Tibial nerve (tissue), 4 donors: ENCODE results near the gene LKAAEAR1. TPM values are rescaled to one million over a fixed set of nuclear protein-coding genes. Genes with fewer than 3 reads are reported as not detected.

Experiments used
- DNase-seq, 2 donors: peaks; one replicate each; pipeline ENCODE4 v3.0.0-alpha.2; 2019; ENCODE audit warnings: low spot score in 2 of 2
- H3K27ac ChIP-seq, 4 donors: fragments of 200-600 bp; sonication (generic) in 3 of 4; one replicate each; pipeline ENCODE4 v1.5.1; 2017 to 2019; ENCODE audit warnings: mild to moderate bottlenecking in 1 of 4
- H3K27me3 ChIP-seq, 2 donors: fragments of 200-600 bp; sonication (generic) in 1 of 2; one replicate each; pipeline versions ENCODE4 v1.5.1 to v1.6.0; 2017 to 2019
- H3K36me3 ChIP-seq, 3 donors: fragments of 200-600 bp; sonication (generic); one replicate each; pipeline ENCODE4 v1.5.1; 2018 to 2019
- H3K4me1 ChIP-seq, 4 donors: fragments of 200-600 bp; sonication (generic) in 3 of 4; one replicate each; pipeline ENCODE4 v1.5.1; 2017 to 2019
- H3K4me3 ChIP-seq, 4 donors: fragments of 200-600 bp; sonication (generic) in 3 of 4; one replicate each; pipeline ENCODE4 v1.5.1; 2017 to 2019; ENCODE audit warnings: mild to moderate bottlenecking in 1 of 4, moderate library complexity in 1 of 4
- H3K9me3 ChIP-seq, 4 donors: fragments of 200-600 bp; sonication (generic) in 3 of 4; one replicate each; pipeline ENCODE4 v1.5.1; 2017 to 2019
- CTCF ChIP-seq, 5 experiments: fragments of 200-600 bp in 3 of 5; fragments of 450-650 bp in 2 of 5; sonication (generic) in 3 of 5; IDR thresholded peaks; one replicate each; pipeline ENCODE4 v1.5.1; 2016 to 2019; ENCODE audit warnings: antibody characterized with exemption in 5 of 5, mild to moderate bottlenecking in 3 of 5, moderate library complexity in 2 of 5
- EP300 ChIP-seq, 2 donors: sonication (generic); formaldehyde crosslinking; IDR thresholded peaks; one replicate each; pipeline ENCODE4 v1.6.1; 2017; ENCODE audit warnings: antibody characterized with exemption in 2 of 2, mild to moderate bottlenecking in 1 of 2
- POLR2A ChIP-seq, 2 donors: fragments of 450-650 bp; IDR thresholded peaks; one replicate each; pipeline ENCODE4 v1.6.1; 2017; ENCODE audit warnings: antibody characterized with exemption in 2 of 2, mild to moderate bottlenecking in 2 of 2, moderate library complexity in 2 of 2
- WGBS, 2 donors: methylation state at CpG; one replicate each; pipeline ENCODE4 v1.1.5; 2018; 5-methylcytosine and 5-hydroxymethylcytosine counted together
- total RNA-seq, 4 donors: library from RNA; depleted of rRNA; stranded (reverse); fragments of >200 nt; gene quantifications; one replicate each; pipeline ENCODE4 v1.1.0, GENCODE V29; 2016

The LKAAEAR1 gene
- total RNA-seq, 4 donors from 2014 or later = 0.59 to 1.3 (median 0.84) TPM; not detected in 1

GRCh38 chr20:64076061-64076997 lies 7.9 kb downstream of the LKAAEAR1 start:
- Histone ChIP-seq H3K4me1 (peaks cover 0 to 34% (median 11%) of the 10 kb centered on the region in 4 donors), H3K27ac (peak overlapping the region in 1 of 4 donors; percentile 62), H3K9me3 (no peaks in the 10 kb centered on the region), H3K4me3 (peak overlapping the region in 2 of 4 donors; percentile 57 to 81), H3K27me3 (no peaks in the 10 kb centered on the region), H3K36me3 (peaks cover 0 to 42% (median 0%) of the 10 kb centered on the region in 3 donors)
- 93 to 96% methylated on average over 6 to 14 of the region's 22 CpGs for WGBS, 2 donors
- TF ChIP-seq POLR2A (IDR thresholded peaks at IDR 0.05) (no peak), EP300 (IDR thresholded peaks at IDR 0.05) (no peak), CTCF (IDR thresholded peaks at IDR 0.05) (no peak)
- no peak for DNase-seq

DNA sequence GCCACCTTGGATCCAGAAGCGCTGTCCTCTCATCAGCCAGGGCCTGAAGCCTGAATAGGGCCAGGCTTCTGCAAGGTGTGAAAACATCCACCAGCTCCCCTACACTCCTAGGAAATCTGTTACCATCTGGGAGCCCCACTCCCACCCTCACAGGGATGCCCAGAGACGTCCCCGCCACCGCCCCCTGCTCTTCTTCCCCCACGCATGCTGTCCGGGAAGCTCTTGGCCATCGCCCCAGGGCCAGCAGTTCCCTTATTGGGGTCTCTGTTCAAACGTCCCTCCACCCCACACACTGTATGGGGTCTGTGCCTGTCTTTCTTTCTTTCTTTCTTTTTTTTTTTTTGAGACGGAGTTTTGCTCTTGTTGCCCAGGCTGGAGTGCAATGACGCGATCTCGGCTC lies 8.6 kb downstream of the LKAAEAR1 start:
- Histone ChIP-seq H3K4me3 (no peak overlapping the region), H3K36me3 (peaks cover 0 to 49% (median 0%) of the 10 kb centered on the region in 3 donors), H3K4me1 (peaks cover 0 to 27% (median 11%) of the 10 kb centered on the region in 4 donors), H3K27ac (no peak overlapping the region), H3K9me3 (no peaks in the 10 kb centered on the region), H3K27me3 (no peaks in the 10 kb centered on the region)
- no peak for DNase-seq
- TF ChIP-seq EP300 (IDR thresholded peaks at IDR 0.05) (no peak), POLR2A (IDR thresholded peaks at IDR 0.05) (no peak), CTCF (IDR thresholded peaks at IDR 0.05) (no peak)
- 89 to 91% methylated on average over 11 to 12 of the region's 12 CpGs for WGBS, 2 donors

DNA sequence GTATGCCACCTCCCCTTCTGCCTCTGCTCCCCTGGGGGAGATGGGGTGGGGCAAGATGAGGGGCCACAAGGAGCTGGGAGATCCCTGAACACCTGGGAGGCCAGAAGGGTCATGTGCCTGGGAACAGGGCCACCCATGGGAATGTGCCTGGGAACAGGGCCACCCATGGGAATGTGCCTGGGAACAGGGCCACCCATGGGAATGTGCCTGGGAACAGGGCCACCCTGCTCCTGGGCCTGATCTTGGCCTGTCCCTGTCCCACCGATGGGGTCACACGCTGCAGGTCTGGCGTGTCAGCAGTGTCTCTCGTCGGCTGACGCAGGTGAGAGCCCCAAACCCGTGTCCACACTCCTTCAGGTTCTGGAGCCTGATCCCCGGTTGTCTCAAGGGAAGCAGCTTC lies 9.2 kb downstream of the LKAAEAR1 start:
- Histone ChIP-seq H3K27me3 (no peaks in the 10 kb centered on the region), H3K4me3 (no peak overlapping the region), H3K27ac (no peak overlapping the region), H3K9me3 (no peaks in the 10 kb centered on the region), H3K36me3 (peaks cover 0 to 55% (median 0%) of the 10 kb centered on the region in 3 donors), H3K4me1 (peaks cover 0 to 21% (median 11%) of the 10 kb centered on the region in 4 donors)
- 82 to 87% methylated on average over 3 to 8 of the region's 8 CpGs for WGBS, 2 donors
- DNase-seq = no peak
- TF ChIP-seq POLR2A (IDR thresholded peaks at IDR 0.05) (no peak), CTCF (IDR thresholded peaks at IDR 0.05) (no peak), EP300 (IDR thresholded peaks at IDR 0.05) (no peak)

- no peak for TF ChIP-seq CTCF (IDR thresholded peaks at IDR 0.05)
- TF ChIP-seq POLR2A (IDR thresholded peaks at IDR 0.05) = no peak
- no peak for TF ChIP-seq EP300 (IDR thresholded peaks at IDR 0.05)
- H3K36me3 ChIP-seq = peaks cover 0 to 61% (median 0%) of the 10 kb centered on the region in 3 donors
- no peak overlapping the region for H3K27ac ChIP-seq
Observed at GRCh38 chr20:64074184-64074789, 9.9 kb downstream of the LKAAEAR1 start.

More at GRCh38 chr20:64074184-64074789, 9.9 kb downstream of the LKAAEAR1 start:
- WGBS, 2 donors = 86 to 89% methylated on average over 24 to 28 of the region's 28 CpGs
- no peak for DNase-seq
- Histone ChIP-seq H3K27me3 (no peaks in the 10 kb centered on the region), H3K4me3 (no peak overlapping the region), H3K4me1 (peaks cover 0 to 18% (median 10%) of the 10 kb centered on the region in 4 donors), H3K9me3 (no peaks in the 10 kb centered on the region)
